Activated T-cell treated with anti-CD3 and anti-CD28 coated beads, Interleukin-2, amount 50 U/mL, for 1 hour (primary cell): ENCODE measurements around the gene BAD.
"Not testable (repeated sequence)": the region's sequence is repeated elsewhere in the genome, so short reads cannot be mapped to it uniquely, and the experiment has no call there.

Source experiments
- DNase-seq: peaks from one replicate; pipeline ENCODE4 v3.0.0-alpha.2; 2020

BAD gene

DNA sequence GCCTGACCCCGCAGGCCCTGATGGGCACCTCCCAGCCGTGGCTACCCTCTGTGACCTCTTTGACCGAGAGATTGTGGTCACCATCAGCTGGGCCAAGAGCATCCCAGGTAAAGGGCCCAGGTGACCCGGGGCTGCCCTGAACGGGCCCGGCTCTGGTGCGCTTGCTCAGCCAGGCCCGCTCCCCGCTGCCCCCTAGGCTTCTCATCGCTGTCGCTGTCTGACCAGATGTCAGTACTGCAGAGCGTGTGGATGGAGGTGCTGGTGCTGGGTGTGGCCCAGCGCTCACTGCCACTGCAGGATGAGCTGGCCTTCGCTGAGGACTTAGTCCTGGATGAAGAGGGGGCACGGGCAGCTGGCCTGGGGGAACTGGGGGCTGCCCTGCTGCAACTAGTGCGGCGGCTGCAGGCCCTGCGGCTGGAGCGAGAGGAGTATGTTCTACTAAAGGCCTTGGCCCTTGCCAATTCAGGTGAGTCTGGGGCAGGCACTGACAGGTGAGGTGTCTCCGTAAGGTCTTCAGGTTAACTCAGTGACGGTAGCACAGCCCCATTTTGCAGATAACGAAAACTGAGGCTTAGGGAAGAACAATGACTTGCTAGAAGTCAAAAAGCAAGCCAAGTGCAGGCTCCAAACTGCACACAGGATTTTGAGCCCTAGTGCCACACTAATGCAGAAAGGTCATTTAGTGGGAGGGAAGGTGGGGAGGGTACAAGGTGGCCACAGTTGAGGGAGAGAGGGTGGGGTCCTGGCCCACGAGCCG lies 30.5 kb upstream of the BAD start:
- no peak for DNase-seq

DNA sequence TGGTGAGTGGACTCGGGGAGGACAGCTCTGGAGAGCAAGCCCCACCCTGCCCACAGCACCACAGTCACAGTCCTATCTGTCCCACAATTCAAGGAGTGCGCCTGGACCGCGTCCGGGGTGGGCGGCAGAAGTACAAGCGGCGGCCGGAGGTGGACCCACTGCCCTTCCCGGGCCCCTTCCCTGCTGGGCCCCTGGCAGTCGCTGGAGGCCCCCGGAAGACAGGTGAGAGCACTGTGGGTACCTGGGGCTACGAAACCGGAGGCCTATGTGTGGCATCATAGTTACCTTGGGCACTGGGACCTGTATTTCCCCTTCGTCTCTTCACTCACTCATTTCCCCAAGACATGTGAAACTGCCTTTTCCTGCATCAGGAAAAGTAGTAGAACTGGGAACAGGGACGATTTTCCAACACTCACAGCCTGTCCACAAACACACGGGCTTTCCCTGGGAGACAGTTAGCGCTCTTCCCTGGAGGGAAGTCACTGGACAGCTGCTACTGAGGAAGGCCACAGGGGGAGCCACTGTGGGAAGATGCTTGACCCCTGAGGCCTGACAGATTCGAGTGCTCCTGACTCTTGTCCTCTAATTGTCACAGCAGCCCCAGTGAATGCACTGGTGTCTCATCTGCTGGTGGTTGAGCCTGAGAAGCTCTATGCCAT lies 29.8 kb upstream of the BAD start:
- DNase-seq, result no peak

DNA sequence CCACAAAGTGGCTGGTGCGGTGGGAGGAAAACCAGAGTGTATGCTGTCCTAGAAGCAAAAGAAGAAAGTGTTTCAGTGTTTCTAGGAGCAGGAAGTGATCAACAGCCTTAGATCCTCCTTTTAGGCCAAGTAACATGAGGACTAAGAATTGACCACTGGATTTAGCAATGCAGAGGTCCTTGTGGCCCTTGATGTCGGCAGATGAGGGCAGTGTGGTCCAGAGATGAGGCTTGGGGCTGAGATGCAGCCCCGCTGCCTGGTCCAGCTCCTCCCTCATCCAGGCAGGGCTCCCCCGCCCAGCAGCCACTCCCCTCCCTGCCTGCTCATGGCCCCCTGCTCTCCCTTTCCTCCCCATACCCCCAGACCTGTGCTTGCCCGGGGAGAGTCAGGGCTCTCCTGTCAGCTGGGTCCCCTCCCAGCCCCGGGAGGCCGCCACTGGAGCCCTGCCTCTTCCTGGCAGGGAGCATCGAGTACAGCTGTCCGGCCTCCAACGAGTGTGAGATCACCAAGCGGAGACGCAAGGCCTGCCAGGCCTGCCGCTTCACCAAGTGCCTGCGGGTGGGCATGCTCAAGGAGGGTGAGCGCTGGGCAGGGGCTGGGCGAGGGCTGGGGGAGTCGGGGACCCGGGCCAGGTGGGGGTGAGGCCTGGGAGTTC lies 29.2 kb upstream of the BAD start:
- no peak for DNase-seq

DNA sequence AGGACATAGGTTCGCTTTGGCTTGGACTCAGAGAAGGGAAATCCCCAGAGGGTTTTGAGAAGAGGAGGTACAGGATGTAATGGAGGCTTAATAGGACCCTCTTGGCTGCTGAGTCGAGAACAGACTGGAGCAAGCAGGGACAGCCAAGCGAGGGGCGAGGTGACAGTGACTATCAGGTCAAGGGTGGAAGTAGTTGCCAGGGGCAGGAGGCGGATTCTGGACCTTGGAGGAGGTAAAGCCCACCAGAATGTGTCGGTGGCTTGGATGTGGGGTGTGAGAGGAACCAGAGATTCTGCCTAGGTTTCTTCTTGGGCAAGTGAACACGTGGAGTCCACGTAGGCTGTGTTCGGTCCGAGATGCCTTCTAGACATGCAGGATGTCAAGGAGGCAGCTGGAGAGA lies 28.5 kb upstream of the BAD start:
- DNase-seq, result no peak

DNA sequence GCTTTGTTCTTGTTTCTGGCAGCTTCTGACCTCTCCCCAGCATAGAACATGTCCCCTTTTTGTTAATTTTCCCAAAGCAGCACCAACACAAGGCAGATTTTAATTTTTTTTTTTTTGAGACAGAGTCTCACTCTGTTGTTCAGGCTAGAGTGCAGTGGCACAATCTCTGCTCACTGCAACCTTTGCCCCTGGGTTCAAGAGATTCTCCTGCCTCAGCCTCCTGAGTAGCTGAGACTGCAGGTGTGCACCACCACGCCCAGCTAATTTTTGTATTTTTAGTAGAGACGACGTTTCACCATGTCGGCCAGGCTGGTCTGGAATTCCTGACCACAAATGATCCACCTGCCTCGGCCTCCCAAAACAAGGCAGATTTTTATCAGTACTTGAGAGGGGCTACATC lies 23.3 kb upstream of the BAD start:
- DNase-seq, result not testable (repeated sequence)

DNA sequence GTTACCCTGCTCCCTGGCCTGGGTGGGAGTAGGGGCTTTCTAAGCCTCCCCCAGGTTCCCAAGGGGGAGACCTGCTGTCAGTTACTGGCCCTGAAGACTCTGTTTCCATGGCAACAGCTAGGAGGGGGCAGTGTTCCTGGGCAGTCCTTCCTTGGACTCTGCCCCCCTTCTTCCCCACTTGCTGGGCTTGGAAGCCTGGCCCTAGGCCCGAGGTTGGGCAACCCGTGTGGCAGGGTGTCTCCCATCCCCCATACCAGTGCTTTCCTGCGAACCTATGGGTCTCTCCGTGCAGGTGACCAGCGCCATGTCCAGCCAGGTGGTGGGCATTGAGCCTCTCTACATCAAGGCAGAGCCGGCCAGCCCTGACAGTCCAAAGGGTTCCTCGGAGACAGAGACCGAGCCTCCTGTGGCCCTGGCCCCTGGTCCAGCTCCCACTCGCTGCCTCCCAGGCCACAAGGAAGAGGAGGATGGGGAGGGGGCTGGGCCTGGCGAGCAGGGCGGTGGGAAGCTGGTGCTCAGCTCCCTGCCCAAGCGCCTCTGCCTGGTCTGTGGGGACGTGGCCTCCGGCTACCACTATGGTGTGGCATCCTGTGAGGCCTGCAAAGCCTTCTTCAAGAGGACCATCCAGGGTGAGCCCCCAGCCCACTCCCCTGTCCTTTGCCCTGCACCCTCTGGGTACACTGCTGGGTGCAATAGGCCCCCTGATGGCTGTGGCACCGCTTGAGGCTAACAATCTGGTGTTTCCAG lies 22.6 kb upstream of the BAD start:
- DNase-seq, result no peak

DNA sequence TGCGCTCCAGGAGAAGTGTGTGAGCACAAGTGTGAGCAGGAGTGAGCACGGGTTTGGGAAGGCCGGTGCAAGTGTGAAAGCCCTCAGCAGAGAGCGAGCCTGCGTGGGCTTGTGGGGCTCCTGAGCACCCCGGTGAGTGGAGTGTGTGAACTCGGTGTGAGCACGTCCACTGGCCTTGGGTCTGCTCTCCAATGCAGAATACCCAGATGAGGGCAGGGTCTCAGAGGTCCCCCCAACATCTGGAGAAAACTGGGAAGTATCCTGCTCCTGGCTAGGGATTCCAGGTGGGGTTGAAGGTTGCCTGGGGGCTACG lies 22.1 kb upstream of the BAD start:
- no peak for DNase-seq

DNA sequence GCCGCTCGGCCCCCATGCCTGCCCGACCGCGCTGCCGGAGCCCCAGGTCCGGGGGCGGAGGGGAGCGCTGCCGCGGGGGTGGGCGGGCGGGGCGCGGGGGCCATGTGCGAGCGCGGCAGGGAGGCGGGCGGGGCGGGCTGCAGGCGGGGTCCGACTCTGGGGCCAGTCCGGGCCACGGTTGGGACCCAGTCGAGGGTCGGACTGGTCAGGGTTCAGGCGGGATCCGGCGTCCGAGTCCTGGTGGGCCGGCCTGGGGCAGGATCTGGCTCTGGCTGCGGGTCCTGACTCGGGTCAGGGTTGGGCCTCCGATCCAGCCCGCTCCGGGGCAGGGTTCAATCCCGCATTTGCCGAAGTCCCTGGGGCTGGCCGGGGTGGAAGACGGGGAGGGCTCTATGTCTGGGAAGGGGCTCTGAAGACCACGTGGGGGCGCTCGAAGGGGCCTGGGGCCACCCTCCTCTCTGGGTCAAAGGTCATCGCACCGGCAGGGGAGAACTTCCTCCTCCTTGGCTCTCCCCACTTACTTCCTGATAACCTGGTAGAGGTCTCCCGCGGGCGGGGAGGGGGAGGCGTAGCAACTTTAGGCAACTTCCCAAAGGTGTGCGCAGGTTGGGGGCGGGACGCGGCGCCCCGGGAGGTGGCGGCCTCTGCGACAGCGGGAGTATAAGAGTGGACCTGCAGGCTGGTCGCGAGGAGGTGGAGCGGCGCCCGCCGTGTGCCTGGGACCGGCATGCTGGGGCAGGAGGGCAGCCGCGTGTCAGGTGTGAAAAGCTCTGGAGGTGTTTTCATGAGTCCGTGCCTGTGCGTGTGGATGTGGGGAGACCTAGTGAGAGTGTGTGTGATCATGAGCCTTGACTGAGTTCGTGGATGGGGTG lies 21.5 kb upstream of the BAD start:
- DNase-seq, result peak; percentile 72

DNA sequence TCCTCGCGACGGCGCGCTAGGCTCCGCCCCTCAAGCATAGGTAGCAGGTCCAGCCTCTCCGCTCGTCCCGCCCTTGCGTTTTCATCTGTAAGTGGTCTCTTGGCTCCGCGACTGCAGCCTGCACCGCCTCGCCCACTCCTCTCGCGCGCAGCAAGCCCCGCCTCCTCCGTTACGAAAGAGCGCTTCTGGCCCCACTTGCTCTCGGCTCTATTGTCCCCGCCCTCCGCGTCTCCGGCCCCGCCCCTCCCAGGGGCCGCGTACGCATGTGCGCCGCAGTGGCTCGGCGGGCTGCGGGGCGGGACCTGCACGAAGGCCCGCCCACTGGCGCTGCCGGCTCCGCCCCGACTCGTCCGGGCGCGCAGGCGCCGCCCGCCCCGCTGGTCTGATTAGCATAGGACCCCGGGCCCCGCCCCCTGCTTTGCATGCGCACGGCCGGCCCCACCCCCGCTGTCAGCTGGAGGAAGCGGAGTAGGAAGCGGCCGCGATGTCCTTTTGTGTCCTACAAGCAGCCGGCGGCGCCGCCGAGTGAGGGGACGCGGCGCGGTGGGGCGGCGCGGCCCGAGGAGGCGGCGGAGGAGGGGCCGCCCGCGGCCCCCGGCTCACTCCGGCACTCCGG lies 20.7 kb upstream of the BAD start, which contains the start of gene ESRRA:
ESRRA (plus strand) TSS at position 450 of the 616 bp plus-strand sequence. CDS start 1,656 bp downstream, outside the sequence.
- DNase-seq, result peak; percentile 100

DNA sequence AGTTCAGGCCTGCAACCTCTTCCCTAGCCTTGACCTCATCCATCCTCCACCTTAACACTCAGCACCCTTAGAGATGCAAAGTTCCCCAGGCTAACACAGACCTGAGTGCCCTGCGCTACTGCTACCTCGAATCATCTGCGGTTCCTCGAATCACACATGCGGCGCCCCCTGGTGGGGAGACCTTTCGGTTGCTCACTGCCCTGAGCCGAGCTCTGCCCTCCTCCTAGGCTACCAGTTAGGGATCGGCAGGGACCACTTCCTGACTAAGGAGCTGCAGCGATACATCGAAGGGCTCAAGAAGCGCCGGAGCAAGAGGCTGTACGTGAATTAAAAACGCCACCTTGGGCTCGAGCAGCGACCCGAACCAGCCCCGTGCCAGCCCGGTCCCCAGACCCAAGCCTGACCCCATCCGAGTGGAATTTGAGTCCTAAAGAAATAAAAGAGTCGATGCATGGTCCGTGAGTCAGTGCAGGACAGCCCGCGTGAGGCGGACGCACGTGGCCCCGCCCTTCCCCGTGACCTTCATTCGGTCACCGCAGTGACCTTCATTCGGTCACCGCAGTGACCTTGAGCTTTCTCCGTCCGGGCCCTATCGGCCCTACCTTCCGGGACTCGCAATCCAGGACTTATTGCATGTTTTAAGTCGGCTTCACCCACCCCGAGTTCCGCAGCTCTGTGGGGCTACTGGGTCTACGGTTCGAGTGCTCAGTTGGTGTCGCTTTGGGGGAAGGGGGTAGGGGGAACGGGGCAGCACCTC lies 20.0 kb upstream of the BAD start:
- DNase-seq, result peak; percentile 93

DNA sequence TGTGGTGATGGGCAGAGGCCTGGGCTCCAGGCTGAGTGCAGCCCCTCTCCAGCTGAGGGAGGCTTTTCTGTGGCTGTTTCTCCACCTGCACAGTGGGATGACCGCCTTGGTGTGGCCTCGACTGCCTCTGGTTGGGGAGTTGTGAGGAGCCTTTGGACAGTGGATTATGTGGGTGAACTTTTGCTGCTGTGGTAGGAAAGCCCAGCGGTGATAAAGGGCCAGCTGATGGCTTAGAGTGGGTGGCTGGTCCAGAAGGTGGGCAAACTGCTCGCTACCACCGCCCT lies 19.5 kb upstream of the BAD start:
- no peak for DNase-seq

DNA sequence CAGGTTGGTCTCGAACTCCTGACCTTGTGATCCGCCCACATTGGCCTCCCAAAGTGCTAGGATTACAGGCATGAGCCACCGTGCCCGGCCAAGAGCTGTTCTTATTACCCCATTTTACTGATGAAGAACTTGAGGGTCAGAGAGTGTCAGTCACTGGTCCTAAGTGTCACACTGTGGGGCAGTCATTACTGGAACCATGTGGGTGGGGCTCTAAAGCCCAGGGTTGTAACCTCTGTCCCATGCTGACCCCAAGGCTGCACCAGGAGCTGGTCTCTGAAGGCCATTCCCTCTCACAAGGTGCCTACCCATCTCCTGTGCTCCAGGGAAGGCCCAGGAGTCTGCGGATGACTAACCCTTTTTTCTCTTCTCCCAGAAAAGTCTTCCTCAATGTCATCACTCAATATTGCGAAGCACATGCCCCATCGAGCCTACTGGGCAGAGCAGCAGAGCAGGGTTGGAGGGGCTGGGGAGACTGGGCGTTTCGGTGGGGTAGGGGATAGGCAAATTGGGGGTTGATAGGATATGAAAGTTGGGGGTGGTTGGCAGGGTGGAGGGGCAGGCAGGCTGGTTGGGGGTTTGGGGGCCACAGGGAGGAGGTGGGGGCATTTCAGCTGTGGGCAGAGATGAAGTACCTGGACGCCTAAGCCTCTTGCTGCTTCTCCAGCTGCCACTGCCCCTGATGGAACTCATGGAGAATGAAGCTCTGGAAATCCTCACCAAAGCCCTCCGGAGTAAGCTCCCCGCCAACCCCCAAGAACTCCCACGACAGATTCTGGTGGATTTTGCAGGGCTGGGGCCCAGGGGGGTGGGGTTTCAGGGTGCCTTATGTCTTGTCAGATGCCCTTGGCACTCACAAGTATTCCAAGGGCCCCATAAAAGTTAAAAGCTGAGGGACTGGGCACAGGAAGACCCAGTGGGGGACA lies 18.9 kb upstream of the BAD start:
- no peak for DNase-seq

DNA sequence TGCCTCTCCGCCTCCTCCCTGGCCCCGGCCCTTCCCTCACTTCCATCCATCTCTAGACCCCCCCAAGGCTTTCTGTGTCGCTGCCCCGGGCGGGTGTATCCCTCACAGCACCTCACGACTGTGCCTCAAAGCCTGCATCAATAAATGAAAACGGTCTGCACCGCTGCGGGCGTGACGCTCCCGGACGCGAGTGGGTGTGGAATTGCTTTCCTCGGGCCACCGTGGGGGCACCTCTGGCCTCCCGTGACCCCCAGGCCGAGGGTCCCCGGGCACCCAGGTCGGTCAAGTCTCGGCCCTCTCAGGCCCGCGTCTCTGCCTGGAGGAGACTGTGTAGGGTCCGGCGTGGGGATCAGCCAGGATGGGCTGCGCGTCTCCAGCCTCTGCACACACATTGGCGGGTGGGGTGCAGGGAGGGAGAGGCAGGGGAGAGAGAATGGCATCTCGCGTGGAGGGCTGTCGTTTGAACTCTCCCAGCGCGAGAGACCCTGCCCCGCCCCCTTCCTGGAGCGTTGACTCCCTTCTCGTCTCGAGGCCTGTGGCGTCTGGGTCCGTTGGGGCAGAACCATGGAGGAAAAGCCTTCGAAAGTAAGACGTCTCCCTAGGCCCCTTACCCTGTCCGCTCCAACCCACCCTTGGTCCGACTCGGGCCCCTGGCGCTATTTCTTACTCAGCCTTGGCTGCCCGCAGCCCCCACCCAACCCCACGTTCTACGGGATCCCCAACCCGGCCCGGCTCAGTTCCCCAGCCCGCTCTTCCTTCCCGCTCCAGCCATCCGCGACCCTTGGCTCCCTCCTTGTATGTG lies 15.6 kb upstream of the BAD start, which contains the start of gene CATSPERZ:
CATSPERZ (plus strand) TSS at position 512 of the 802 bp plus-strand sequence; CDS start at position 565, 53 bp downstream.
- peak; percentile 44 for DNase-seq

DNA sequence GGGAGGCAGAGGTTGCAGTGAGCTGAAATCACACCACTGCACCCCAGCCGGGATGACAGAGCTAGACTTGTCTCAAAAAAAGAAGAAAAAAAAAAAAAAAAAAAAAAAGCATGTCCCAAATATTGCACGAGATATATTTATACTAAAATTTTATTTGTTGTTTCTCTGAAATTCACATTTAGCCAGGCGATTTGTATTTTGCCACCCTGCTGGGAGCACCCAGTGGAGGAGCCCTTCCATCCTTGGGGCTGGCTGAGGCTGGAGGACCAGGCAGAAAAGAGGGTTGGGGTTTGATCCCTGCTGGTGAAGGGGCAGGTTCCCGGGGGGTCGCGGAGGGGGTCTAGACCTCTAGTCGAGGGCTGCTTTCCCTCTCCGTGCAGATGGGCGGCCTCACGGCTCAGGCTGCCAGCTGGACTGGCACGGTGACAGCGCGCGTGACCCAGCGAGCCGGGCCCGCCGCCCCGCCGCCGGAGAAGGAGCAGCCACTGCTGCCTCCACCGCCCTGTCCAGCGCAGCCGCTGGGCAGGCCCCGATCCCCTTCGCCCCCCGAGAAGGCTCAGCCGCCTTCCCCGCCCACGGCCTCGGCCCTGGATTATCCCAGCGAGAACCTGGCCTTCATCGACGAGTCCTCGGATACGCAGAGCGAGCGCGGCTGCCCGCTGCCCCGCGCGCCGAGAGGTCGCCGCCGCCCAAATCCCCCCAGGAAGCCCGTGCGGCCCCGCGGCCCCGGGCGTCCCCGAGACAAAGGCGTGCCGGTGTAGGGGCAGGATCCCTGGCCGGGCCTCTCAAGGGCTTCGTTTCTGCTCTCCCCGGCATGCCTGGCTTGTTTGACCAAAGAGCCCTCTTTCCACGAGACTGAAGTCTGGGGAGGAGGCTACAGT lies 14.7 kb upstream of the BAD start:
- DNase-seq, result no peak

DNA sequence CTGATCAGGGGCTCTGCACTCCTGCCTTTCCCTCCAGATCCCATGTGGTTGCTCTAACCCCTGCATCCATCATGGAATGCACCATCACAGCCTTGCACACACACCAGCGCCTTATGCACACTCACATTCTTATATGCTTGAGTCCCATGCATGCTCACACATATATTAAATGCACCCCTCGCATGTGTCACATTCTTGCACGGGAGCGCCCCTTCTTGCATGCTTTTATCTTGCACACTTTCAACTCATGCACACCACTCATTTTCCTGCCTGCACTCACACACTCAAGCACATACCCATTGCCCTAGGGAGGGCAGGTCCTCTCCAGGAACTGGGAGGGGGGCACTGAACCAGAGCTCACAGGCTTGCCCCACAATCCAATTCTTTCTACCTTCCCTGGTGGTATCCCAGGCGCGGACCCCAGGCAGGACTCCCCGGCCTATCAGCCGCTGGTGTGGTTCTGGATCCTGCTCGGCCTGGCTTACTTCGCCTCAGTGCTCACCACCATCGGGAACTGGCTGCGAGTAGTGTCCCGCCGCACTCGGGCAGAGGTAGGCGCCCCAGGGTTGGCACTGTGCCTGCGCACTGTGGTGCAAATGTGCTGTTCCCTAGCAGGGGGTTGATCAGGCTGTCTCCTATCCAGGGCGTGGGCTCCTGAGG lies 13.4 kb upstream of the BAD start:
- DNase-seq, result no peak

DNA sequence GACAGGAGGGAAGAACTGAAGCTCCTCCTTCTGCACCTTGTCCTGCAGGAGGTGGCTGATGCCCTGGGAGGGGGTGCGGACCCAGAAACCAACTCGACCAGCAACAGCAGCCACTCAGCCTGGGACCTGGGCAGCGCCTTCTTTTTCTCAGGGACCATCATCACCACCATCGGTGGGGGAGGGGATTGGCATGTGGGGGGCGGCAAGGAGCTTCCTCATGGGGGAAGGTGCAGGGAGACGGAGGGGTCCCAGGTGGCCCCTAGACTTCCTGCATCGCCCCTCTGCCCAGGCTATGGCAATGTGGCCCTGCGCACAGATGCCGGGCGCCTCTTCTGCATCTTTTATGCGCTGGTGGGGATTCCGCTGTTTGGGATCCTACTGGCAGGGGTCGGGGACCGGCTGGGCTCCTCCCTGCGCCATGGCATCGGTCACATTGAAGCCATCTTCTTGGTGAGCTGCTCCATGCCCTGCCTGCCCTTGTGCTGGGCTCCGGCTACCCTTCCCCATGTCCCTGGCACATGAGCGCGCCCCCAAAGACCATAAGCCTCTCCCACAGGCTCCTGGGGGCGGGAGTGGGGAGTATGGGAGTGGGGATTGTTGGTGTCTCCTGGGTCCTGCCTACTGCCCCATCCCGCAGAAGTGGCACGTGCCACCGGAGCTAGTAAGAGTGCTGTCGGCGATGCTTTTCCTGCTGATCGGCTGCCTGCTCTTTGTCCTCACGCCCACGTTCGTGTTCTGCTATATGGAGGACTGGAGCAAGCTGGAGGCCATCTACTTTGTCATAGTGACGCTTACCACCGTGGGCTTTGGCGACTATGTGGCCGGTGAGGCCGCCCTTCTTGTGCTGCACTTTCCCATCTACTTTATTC lies 12.6 kb upstream of the BAD start:
- DNase-seq, result no peak

DNA sequence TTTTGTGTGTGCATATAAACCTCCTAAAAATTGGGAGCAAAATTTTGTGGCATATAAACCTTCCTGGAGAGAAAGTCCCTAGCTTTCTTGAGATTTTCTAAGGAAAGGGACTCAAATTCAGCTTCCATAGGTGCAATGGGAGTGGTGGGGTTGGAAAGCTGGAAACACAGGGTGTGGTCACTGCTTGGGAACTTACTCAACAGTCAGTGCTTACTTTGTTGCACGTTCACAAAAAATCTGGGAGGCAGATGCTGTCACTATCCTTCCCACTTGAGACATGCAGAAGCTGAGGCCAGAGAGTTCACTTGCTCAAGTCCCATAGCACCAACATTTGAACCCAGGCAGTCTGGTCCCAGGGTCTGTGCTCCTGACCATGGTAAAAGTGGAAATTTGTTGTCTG lies 11.8 kb upstream of the BAD start:
- no peak for DNase-seq
